Measurements from ENCODE around the gene KIAA1671.

Gene KIAA1671

GRCh38 chr22:24982301-24983056 lies 30.0 kb downstream of the KIAA1671 start:
- no peak for DNase-seq

- no peak for DNase-seq
These were observed 30.6 kb downstream of the KIAA1671 start for GRCh38 chr22:24983151-24983550.

- DNase-seq, result no peak
These were observed 31.6 kb downstream of the KIAA1671 start for GRCh38 chr22:24984122-24984521.

GRCh38 chr22:24985826-24986214 lies 33.3 kb downstream of the KIAA1671 start:
- no peak for DNase-seq

GRCh38 chr22:24986816-24987215 lies 34.3 kb downstream of the KIAA1671 start:
- DNase-seq, result no peak

GRCh38 chr22:24989135-24989534 lies 36.6 kb downstream of the KIAA1671 start:
- no peak for DNase-seq

GRCh38 chr22:24989541-24989951 lies 37.0 kb downstream of the KIAA1671 start:
- no peak for DNase-seq

GRCh38 chr22:24990344-24990905 lies 37.9 kb downstream of the KIAA1671 start:
- DNase-seq, result no peak

GRCh38 chr22:24992946-24993345 lies 40.4 kb downstream of the KIAA1671 start:
- no peak for DNase-seq

- DNase-seq, result no peak
These were observed 41.7 kb downstream of the KIAA1671 start for GRCh38 chr22:24994070-24994763.

GRCh38 chr22:24995649-24996180 lies 43.2 kb downstream of the KIAA1671 start:
- DNase-seq, result no peak

GRCh38 chr22:24996420-24996952 lies 44.0 kb downstream of the KIAA1671 start:
- DNase-seq, result no peak

- DNase-seq, result no peak
These were observed 44.5 kb downstream of the KIAA1671 start for GRCh38 chr22:24997023-24997422.

GRCh38 chr22:25000686-25001085 lies 48.2 kb downstream of the KIAA1671 start:
- DNase-seq, result no peak

- no peak for DNase-seq
These were observed 49.9 kb downstream of the KIAA1671 start for GRCh38 chr22:25002241-25002985.

GRCh38 chr22:25006354-25006753 lies 53.8 kb downstream of the KIAA1671 start:
- DNase-seq, result no peak

- DNase-seq, result no peak
These were observed 55.1 kb downstream of the KIAA1671 start for GRCh38 chr22:25007444-25008106.

GRCh38 chr22:25008666-25009065 lies 56.1 kb downstream of the KIAA1671 start:
- no peak for DNase-seq

GRCh38 chr22:25012741-25013143 lies 60.2 kb downstream of the KIAA1671 start:
- no peak for DNase-seq

- no peak for DNase-seq
These were observed 61.1 kb downstream of the KIAA1671 start for GRCh38 chr22:25013607-25014006.

GRCh38 chr22:25014896-25015755 lies 62.6 kb downstream of the KIAA1671 start:
- DNase-seq, result no peak
